ENCODE measurements around the gene SORBS1. TPM values are rescaled to one million over a fixed set of nuclear protein-coding genes. Genes with fewer than 3 reads are reported as not detected.

Gene SORBS1
- total and polyA plus RNA-seq, 2 of the 13 experiments (the other 11 are each of a cell fraction or from before 2014, with no cell fraction given): 16.8 to 39.8 TPM

GRCh38 chr10:95561177-95561863 lies at the start of gene SORBS1 (continued):
- TF ChIP-seq ZNF30 (CRISPR knock-in tag; IDR thresholded peaks at IDR 0.05) (no peak), SCMH1 (CRISPR knock-in tag; IDR thresholded peaks at IDR 0.05; ENCODE audit: borderline replicate concordance) (no peak), ZFP36 (IDR thresholded peaks at IDR 0.05; ENCODE audit: borderline replicate concordance, low read depth, low read length, partially characterized antibody) (no peak), FOXO1 (CRISPR knock-in tag; IDR thresholded peaks at IDR 0.05) (peak; percentile 26), ADNP (CRISPR knock-in tag; IDR thresholded peaks at IDR 0.05) (peak; percentile 97), MXI1 (IDR thresholded peaks at IDR 0.05; ENCODE audit: borderline replicate concordance, low read depth, low read length) (peak; percentile 98; the same call in 1 of the 3 replicates), ZNF83 (CRISPR knock-in tag; IDR thresholded peaks at IDR 0.05; ENCODE audit: borderline replicate concordance) (no peak), NCOA5 (CRISPR knock-in tag; IDR thresholded peaks at IDR 0.05) (no peak), MTA3 (CRISPR knock-in tag; IDR thresholded peaks at IDR 0.05) (no peak), ZBED4 (CRISPR knock-in tag; IDR thresholded peaks at IDR 0.05; ENCODE audit: borderline replicate concordance) (0 out of 2 replicates have a peak, but pooled peaks have one; percentile 28), DZIP1 (CRISPR knock-in tag; IDR thresholded peaks at IDR 0.05) (no peak), ZNF276 (CRISPR knock-in tag; IDR thresholded peaks at IDR 0.05; ENCODE audit: low read depth) (no peak), KDM6A (CRISPR knock-in tag; IDR thresholded peaks at IDR 0.05; ENCODE audit: low read depth) (no peak), MTF2 (CRISPR knock-in tag; IDR thresholded peaks at IDR 0.05; ENCODE audit: borderline replicate concordance) (peak; percentile 56; the same call in 1 of the 2 replicates), ARID2 (CRISPR knock-in tag; IDR thresholded peaks at IDR 0.05; ENCODE audit: borderline replicate concordance) (peak; percentile 45; the same call in 1 of the 2 replicates), POLR2AphosphoS2 (IDR thresholded peaks at IDR 0.05; ENCODE audit: low read depth, low read length) (no peak), EED (CRISPR knock-in tag; IDR thresholded peaks at IDR 0.05) (no peak), RXRB (CRISPR knock-in tag; IDR thresholded peaks at IDR 0.05; ENCODE audit: borderline replicate concordance) (peak; percentile 12; the same call in 1 of the 2 replicates), MLX (CRISPR knock-in tag; IDR thresholded peaks at IDR 0.05) (no peak), ZNF792 (CRISPR knock-in tag; IDR thresholded peaks at IDR 0.05) (peak; percentile 29; the same call in 1 of the 2 replicates)
